ENCODE measurements around the gene VPREB3. TPM values are rescaled to one million over a fixed set of nuclear protein-coding genes. Genes with fewer than 3 reads are reported as not detected.

The VPREB3 gene, protein sequence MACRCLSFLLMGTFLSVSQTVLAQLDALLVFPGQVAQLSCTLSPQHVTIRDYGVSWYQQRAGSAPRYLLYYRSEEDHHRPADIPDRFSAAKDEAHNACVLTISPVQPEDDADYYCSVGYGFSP
- not detected for total RNA-seq

DNA sequence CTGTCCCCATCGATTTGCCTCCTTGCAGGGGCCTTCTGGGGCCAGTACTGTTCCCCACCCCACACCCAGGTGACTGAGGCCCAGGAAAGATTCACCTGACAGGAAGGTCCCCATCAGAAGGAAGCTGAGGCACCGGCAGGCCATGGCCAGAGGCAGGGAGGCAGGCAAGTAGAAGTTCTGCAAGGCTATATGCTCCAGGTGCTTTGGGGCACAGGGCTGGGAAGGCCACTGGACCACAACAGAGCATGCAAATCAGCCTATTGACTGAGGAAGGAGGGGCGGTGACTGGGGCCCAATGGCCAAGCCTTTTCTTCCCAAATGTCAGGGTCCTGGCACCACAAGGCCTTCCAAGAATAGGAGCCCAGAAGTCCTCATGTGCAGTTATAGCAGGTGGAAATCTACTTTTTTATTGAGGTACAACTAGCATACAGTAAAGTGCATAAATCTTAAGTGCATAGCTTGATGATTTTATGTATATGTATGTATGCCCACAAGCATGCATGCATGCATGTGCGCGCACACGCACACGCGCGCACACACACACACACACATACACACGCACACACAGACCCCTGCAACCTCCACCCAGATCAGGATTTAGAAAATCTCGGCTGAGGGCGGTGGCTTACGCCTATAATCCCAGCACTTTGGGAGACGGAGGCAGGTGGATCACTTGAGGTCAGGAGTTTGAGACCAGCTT is at the start of gene VPREB3:
Gene VPREB3 (minus strand): TSS at position 206 of the 700 bp plus-strand sequence. CDS start 62 bp downstream, at position 144.
- 92% methylated on average over 14 of the region's 14 CpGs for WGBS
- H3K4me1 ChIP-seq = peaks cover 22% of the 10 kb centered on the region
- no peak for DNase-seq (ENCODE audit: low spot score in 2 of 2)
- H3K27ac ChIP-seq = no peak within 1 kb of the TSS
- no peak for TF ChIP-seq POLR2AphosphoS5 (IDR thresholded peaks at IDR 0.05)
- TF ChIP-seq POLR2A (IDR thresholded peaks at IDR 0.05) = no peak
- no peak for TF ChIP-seq EP300 (IDR thresholded peaks at IDR 0.05)
- no peak for TF ChIP-seq CTCF (IDR thresholded peaks at IDR 0.05)
- no peaks in the 10 kb centered on the region for H3K27me3 ChIP-seq
- H3K4me3 ChIP-seq = no peak within 1 kb of the TSS
- H3K36me3 ChIP-seq = no peaks in the 10 kb centered on the region
- H3K9me3 ChIP-seq = no peaks in the 10 kb centered on the region

GRCh38 chr22:23803001-23803819 is 49.0 kb upstream of the VPREB3 start:
- no peak overlapping the region for H3K27ac ChIP-seq
- H3K36me3 ChIP-seq = peaks cover 92% of the 10 kb centered on the region
- H3K9me3 ChIP-seq = no peaks in the 10 kb centered on the region
- TF ChIP-seq EP300 (IDR thresholded peaks at IDR 0.05) = no peak
- no peak for TF ChIP-seq POLR2AphosphoS5 (IDR thresholded peaks at IDR 0.05)
- no peak for TF ChIP-seq CTCF (IDR thresholded peaks at IDR 0.05)
- WGBS = 86% methylated on average over 20 of the region's 21 CpGs
- H3K27me3 ChIP-seq = no peaks in the 10 kb centered on the region
- no peaks in the 10 kb centered on the region for H3K4me1 ChIP-seq
- H3K4me3 ChIP-seq = no peak overlapping the region
- no peak for DNase-seq (ENCODE audit: low spot score in 2 of 2)

DNA sequence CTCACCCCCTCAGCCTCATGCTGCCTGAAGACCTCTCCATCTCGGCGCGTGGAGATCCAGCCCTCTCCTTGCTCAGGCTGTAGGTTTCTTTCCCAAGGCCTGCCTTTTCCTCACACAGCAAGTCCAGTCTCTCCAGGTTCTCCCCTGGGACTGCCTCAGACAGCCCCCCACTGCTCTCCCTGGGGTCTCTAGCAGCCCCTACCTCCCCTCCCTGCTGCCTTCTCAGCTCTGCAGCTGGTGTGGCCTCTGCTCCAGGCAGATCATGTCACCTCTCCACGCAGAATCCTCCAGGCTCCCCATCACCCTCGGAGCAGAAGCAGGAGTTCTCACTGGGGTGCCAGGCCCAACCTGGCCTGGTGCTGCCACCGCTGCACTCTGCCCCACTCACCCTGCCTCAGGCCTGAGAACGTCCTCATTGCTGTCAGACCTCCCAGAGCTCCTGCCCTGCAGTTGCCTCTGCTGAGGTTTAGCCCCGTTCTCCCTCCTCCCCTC is 47.7 kb upstream of the VPREB3 start:
- no peaks in the 10 kb centered on the region for H3K4me1 ChIP-seq
- WGBS = 93% methylated on average over 8 of the region's 8 CpGs
- H3K27ac ChIP-seq = no peak overlapping the region
- H3K9me3 ChIP-seq = no peaks in the 10 kb centered on the region
- TF ChIP-seq CTCF (IDR thresholded peaks at IDR 0.05) (no peak), POLR2A (IDR thresholded peaks at IDR 0.05) (no peak), POLR2AphosphoS5 (IDR thresholded peaks at IDR 0.05) (no peak), EP300 (IDR thresholded peaks at IDR 0.05) (no peak)
- peaks cover 91% of the 10 kb centered on the region for H3K36me3 ChIP-seq
- no peak for DNase-seq (ENCODE audit: low spot score in 2 of 2)
- no peaks in the 10 kb centered on the region for H3K27me3 ChIP-seq
- no peak overlapping the region for H3K4me3 ChIP-seq

DNA sequence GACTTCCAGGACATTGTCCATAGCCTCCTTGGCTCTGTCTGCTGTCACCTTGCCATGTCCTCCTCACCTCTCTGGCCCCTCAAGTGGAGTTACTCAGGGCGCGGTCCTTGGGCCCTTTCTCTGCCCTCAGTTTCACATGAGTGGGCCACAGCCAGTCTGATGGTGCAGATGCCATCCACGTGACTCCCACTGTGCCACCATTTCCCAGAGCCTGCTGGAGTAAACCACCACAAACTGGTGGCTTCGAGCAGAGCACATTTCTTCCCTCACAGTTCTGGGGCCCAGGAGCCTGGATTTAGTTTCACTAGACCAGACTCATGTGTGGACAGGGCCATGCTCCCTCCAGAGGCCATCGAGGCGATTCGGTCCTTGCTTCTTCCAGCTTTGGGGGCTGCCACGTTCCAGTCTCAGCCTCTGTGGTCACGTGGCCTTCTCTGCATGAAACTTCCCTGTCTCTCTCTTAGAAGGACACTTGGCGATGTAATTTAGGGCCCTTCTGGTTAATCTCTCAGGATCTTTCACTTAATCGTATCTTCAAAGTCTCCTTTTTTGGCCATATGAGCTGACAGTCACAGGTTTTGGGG is 47.1 kb upstream of the VPREB3 start:
- DNase-seq (ENCODE audit: low spot score in 2 of 2) = no peak
- no peak overlapping the region for H3K27ac ChIP-seq
- WGBS = 91% methylated on average over 11 of the region's 11 CpGs
- H3K4me1 ChIP-seq = no peaks in the 10 kb centered on the region
- no peaks in the 10 kb centered on the region for H3K9me3 ChIP-seq
- H3K36me3 ChIP-seq = peaks cover 89% of the 10 kb centered on the region
- no peaks in the 10 kb centered on the region for H3K27me3 ChIP-seq
- TF ChIP-seq POLR2AphosphoS5 (IDR thresholded peaks at IDR 0.05) (no peak), POLR2A (IDR thresholded peaks at IDR 0.05) (no peak), CTCF (IDR thresholded peaks at IDR 0.05) (no peak), EP300 (IDR thresholded peaks at IDR 0.05) (no peak)
- H3K4me3 ChIP-seq = no peak overlapping the region
